ENCODE results near the gene NAT16.

GRCh38 chr7:101205901-101206664 lies 26.0 kb upstream of the NAT16 start:
- TF ChIP-seq CTCF (IDR thresholded peaks at IDR 0.05), result no peak
- no peak for TF ChIP-seq EZH2 (IDR thresholded peaks at IDR 0.05; ENCODE audit: borderline replicate concordance, insufficient read depth, low read depth, low read length, poor library complexity, severe bottlenecking)

All from B cell (primary cell).